ENCODE results near the gene ATP9A.

- no peak for TF ChIP-seq MXI1 (IDR thresholded peaks at IDR 0.05; ENCODE audit: borderline replicate concordance, low read depth, low read length)
- no peak for TF ChIP-seq MAFK (IDR thresholded peaks at IDR 0.05; ENCODE audit: low read depth, low read length)
- no peak for TF ChIP-seq CTCF (conservative IDR thresholded peaks at IDR 0.05; ENCODE audit: low read depth, low read length)
- TF ChIP-seq FOS (IDR thresholded peaks at IDR 0.05; ENCODE audit: low read depth, low read length): no peak
- TF ChIP-seq RFX5 (IDR thresholded peaks at IDR 0.05; ENCODE audit: low read depth, low read length): no peak
- no peak for TF ChIP-seq SMC3 (IDR thresholded peaks at IDR 0.05; ENCODE audit: low read depth, low read length)
- no peak for TF ChIP-seq BHLHE40 (IDR thresholded peaks at IDR 0.05; ENCODE audit: low read depth, low read length)
- TF ChIP-seq POLR2A (IDR thresholded peaks at IDR 0.05; ENCODE audit: low read depth, low read length): no peak
- no peak for TF ChIP-seq NFE2L2 (IDR thresholded peaks at IDR 0.05; ENCODE audit: low read depth, low read length)
- TF ChIP-seq RCOR1 (IDR thresholded peaks at IDR 0.05; ENCODE audit: insufficient replicate concordance, low read length): no peak
- TF ChIP-seq USF2 (IDR thresholded peaks at IDR 0.05; ENCODE audit: low read depth, low read length): no peak
Measured at GRCh38 chr20:51563174-51563485, 205.1 kb downstream of the ATP9A start.
